Vagina (tissue), 2 donors: ENCODE results near the gene ASB5. TPM values are rescaled to one million over a fixed set of nuclear protein-coding genes. Genes with fewer than 3 reads are reported as not detected.
"Not testable (repeated sequence)": the region's sequence is repeated elsewhere in the genome, so short reads cannot be mapped to it uniquely, and the experiment has no call there.

Experiments
- DNase-seq, 2 donors: peaks; one replicate each; pipeline ENCODE4 v3.0.0-alpha.2; 2017; ENCODE audit errors: extremely low spot score in 2 of 2
- H3K27ac ChIP-seq: fragments of 200-600 bp; sonication (generic); one replicate; pipeline ENCODE4 v1.5.1; 2019
- H3K27me3 ChIP-seq: fragments of 200-600 bp; sonication (generic); one replicate; pipeline ENCODE4 v1.5.1; 2019
- H3K36me3 ChIP-seq, 2 donors: fragments of 200-600 bp; sonication (generic); one replicate each; pipeline ENCODE4 v1.5.1; 2017 to 2019
- H3K4me1 ChIP-seq: fragments of 200-600 bp; sonication (generic); one replicate; pipeline ENCODE4 v1.5.1; 2019
- H3K4me3 ChIP-seq, 2 donors: fragments of 200-600 bp; sonication (generic); 1 replicate in 1 of 2; 2 replicates in 1 of 2; pipeline ENCODE4 v1.5.1; 2016 to 2019
- H3K9me3 ChIP-seq: fragments of 200-600 bp; sonication (generic); one replicate; pipeline ENCODE4 v1.5.1; 2019
- CTCF ChIP-seq, 3 experiments: fragments of 450-650 bp in 2 of 3; fragments of 200-600 bp in 1 of 3; sonication (generic) in 1 of 3; IDR thresholded peaks; one replicate each; pipeline ENCODE4 v1.5.1; 2017 to 2019; ENCODE audit warnings: antibody characterized with exemption in 3 of 3, mild to moderate bottlenecking in 2 of 3, moderate library complexity in 2 of 3
- POLR2A ChIP-seq, 2 donors: fragments of 450-650 bp; IDR thresholded peaks; one replicate each; pipeline ENCODE4 v1.6.1; 2017; ENCODE audit warnings: antibody characterized with exemption in 2 of 2, mild to moderate bottlenecking in 2 of 2, moderate library complexity in 2 of 2
- POLR2AphosphoS5 ChIP-seq, 2 donors: sonication (generic); formaldehyde crosslinking; IDR thresholded peaks; one replicate each; pipeline ENCODE4 v1.9.0; 2017; ENCODE audit warnings: antibody characterized with exemption in 2 of 2, mild to moderate bottlenecking in 2 of 2, low read depth in 1 of 2; ENCODE audit not compliant: insufficient read depth in 1 of 2
- intact Hi-C: fragments of 100-400 bp; cut with DNase I; formaldehyde crosslinking; loops from one replicate; pipeline ENCODE4 v1.15.1; 2023
- total RNA-seq: library from RNA; depleted of rRNA; stranded (reverse); fragments of >200 nt; gene quantifications from one replicate; pipeline ENCODE4 v1.2.3, GENCODE V29; 2016

ASB5 gene
- total RNA-seq, 1 donor from 2014 or later = 5.9 TPM

GRCh38 chr4:176287546-176287945 is 18.5 kb upstream of the ASB5 start:
- Histone ChIP-seq H3K27ac (no peak overlapping the region), H3K4me1 (no peaks in the 10 kb centered on the region), H3K27me3 (no peaks in the 10 kb centered on the region), H3K36me3 (no peaks in the 10 kb centered on the region), H3K9me3 (no peaks in the 10 kb centered on the region), H3K4me3 (no peak overlapping the region)
- no peak for DNase-seq
- TF ChIP-seq POLR2AphosphoS5 (IDR thresholded peaks at IDR 0.05; ENCODE audit: insufficient read depth in 1 of 2, low read depth in 1 of 2) (no peak), POLR2A (IDR thresholded peaks at IDR 0.05) (no peak), CTCF (IDR thresholded peaks at IDR 0.05) (no peak)
- intact Hi-C loops = no loop called here

- DNase-seq = no peak
- Histone ChIP-seq H3K4me1 (no peaks in the 10 kb centered on the region), H3K36me3 (no peaks in the 10 kb centered on the region), H3K9me3 (no peaks in the 10 kb centered on the region), H3K27ac (no peak overlapping the region), H3K27me3 (no peaks in the 10 kb centered on the region), H3K4me3 (no peak overlapping the region)
- no peak for TF ChIP-seq CTCF (IDR thresholded peaks at IDR 0.05)
- no peak for TF ChIP-seq POLR2AphosphoS5 (IDR thresholded peaks at IDR 0.05; ENCODE audit: insufficient read depth in 1 of 2, low read depth in 1 of 2)
- TF ChIP-seq POLR2A (IDR thresholded peaks at IDR 0.05) = no peak
- intact Hi-C loops = no loop called here
These were observed 17.7 kb upstream of the ASB5 start for GRCh38 chr4:176286728-176287127.

GRCh38 chr4:176279560-176279959 is 10.5 kb upstream of the ASB5 start:
- H3K4me1 ChIP-seq, intact Hi-C loops, H3K27me3 ChIP-seq, H3K9me3 ChIP-seq, H3K4me3 ChIP-seq, H3K36me3 ChIP-seq, DNase-seq, H3K27ac ChIP-seq: not testable (repeated sequence)

- Histone ChIP-seq H3K36me3 (no peaks in the 10 kb centered on the region), H3K27me3 (no peaks in the 10 kb centered on the region), H3K27ac (no peak overlapping the region), H3K4me1 (no peaks in the 10 kb centered on the region), H3K4me3 (no peak overlapping the region), H3K9me3 (no peaks in the 10 kb centered on the region)
- intact Hi-C loops = no loop called here
- no peak for DNase-seq
- TF ChIP-seq CTCF (IDR thresholded peaks at IDR 0.05) = no peak
- TF ChIP-seq POLR2AphosphoS5 (IDR thresholded peaks at IDR 0.05; ENCODE audit: insufficient read depth in 1 of 2, low read depth in 1 of 2) = no peak
These were observed 8.3 kb upstream of the ASB5 start for GRCh38 chr4:176277162-176277904.

GRCh38 chr4:176276710-176277109 is 7.7 kb upstream of the ASB5 start:
- no peaks in the 10 kb centered on the region for H3K36me3 ChIP-seq
- H3K27ac ChIP-seq = no peak overlapping the region
- intact Hi-C loops = no loop called here
- no peaks in the 10 kb centered on the region for H3K9me3 ChIP-seq
- H3K4me1 ChIP-seq = no peaks in the 10 kb centered on the region
- no peak for DNase-seq
- H3K27me3 ChIP-seq = no peaks in the 10 kb centered on the region
- no peak overlapping the region for H3K4me3 ChIP-seq
- TF ChIP-seq POLR2AphosphoS5 (IDR thresholded peaks at IDR 0.05; ENCODE audit: insufficient read depth in 1 of 2, low read depth in 1 of 2) (no peak), CTCF (IDR thresholded peaks at IDR 0.05) (no peak), POLR2A (IDR thresholded peaks at IDR 0.05) (no peak)
